K562 (cell line): Measurements from ENCODE around the gene TRIM31. TPM values are rescaled to one million over a fixed set of nuclear protein-coding genes. Genes with fewer than 3 reads are reported as not detected.

Source experiments
- BMI1 ChIP-seq: fragments of 150-350 bp; IDR thresholded peaks from 2 replicates; pipeline ENCODE4 v1.6.1; 2014; ENCODE audit warnings: low read length
- BRD4 ChIP-seq: fragments of 200-600 bp; sonication (generic); IDR thresholded peaks from 2 replicates; pipeline ENCODE4 v1.6.1; 2017; ENCODE audit warnings: inconsistent platforms
- KDM1A ChIP-seq, 2 experiments: fragments of 450-650 bp; IDR thresholded peaks; 2 replicates each; pipeline ENCODE4 v1.6.1; 2016; ENCODE audit warnings: mild to moderate bottlenecking in 2 of 2
- MCM5 ChIP-seq: fragments of 450-650 bp; IDR thresholded peaks from 2 replicates; pipeline ENCODE4 v1.6.1; 2016; ENCODE audit warnings: low read depth
- NBN ChIP-seq: fragments of 450-650 bp; IDR thresholded peaks from 2 replicates; pipeline ENCODE4 v1.6.1; 2016; ENCODE audit warnings: low read depth, mild to moderate bottlenecking
- NR3C1 ChIP-seq: sonication (generic); formaldehyde crosslinking; IDR thresholded peaks from 2 replicates; pipeline ENCODE4 v1.8.1; 2022; ENCODE audit warnings: missing genetic modification reagents
- PPARD ChIP-seq: fragments of 250-450 bp; sonication (Bioruptor Pico); IDR thresholded peaks from 2 replicates; pipeline ENCODE4 v1.8.0; 2022; ENCODE audit warnings: inconsistent platforms, mild to moderate bottlenecking, moderate library complexity
- RBM34 ChIP-seq: fragments of 200-400 bp; formaldehyde crosslinking; IDR thresholded peaks from 2 replicates; pipeline ENCODE4 v1.6.1; 2018; ENCODE audit warnings: low read length, borderline replicate concordance; ENCODE audit not compliant: insufficient read depth
- RFX5 ChIP-seq: IDR thresholded peaks from 2 replicates; pipeline ENCODE4 v1.6.1; 2011; ENCODE audit warnings: low read depth, mild to moderate bottlenecking, improper control_type of control experiment, low read length
- RFX7 ChIP-seq: fragments of 250-450 bp; sonication (Bioruptor Pico); IDR thresholded peaks from 2 replicates; pipeline ENCODE4 v1.5.1; 2021; ENCODE audit warnings: mild to moderate bottlenecking
- SMARCA5 ChIP-seq: fragments of 450-650 bp; IDR thresholded peaks from 2 replicates; pipeline ENCODE4 v1.6.1; 2016
- SMC3 ChIP-seq: conservative IDR thresholded peaks from 2 replicates; pipeline ENCODE4 v1.6.1; 2011; ENCODE audit warnings: low read depth, low read length, improper control_type of control experiment; ENCODE audit not compliant: insufficient read depth
- SP1 ChIP-seq: sonication (generic); formaldehyde crosslinking; IDR thresholded peaks from 2 replicates; pipeline ENCODE4 v1.8.1; 2022; ENCODE audit warnings: mild to moderate bottlenecking, missing genetic modification reagents
- TAL1 ChIP-seq: fragments of 450-650 bp; IDR thresholded peaks from 2 replicates; pipeline ENCODE4 v1.6.1; 2016; ENCODE audit warnings: mild to moderate bottlenecking
- TRIM24 ChIP-seq, 2 experiments: fragments of 450-650 bp; IDR thresholded peaks; 2 replicates each; pipeline ENCODE4 v1.6.1; 2016
- ZBTB17 ChIP-seq: fragments of 450-650 bp; formaldehyde crosslinking; IDR thresholded peaks from 2 replicates; pipeline ENCODE4 v1.4.0; 2020; ENCODE audit warnings: mild to moderate bottlenecking
- ZNF165 ChIP-seq: fragments of 250-450 bp; sonication (Bioruptor Pico); IDR thresholded peaks from 2 replicates; pipeline ENCODE4 v1.4.0; 2020; ENCODE audit warnings: borderline replicate concordance
- polyA plus RNA-seq, 8 experiments: library from polyadenylated mRNA; depleted of rRNA in 4 of 8; stranded (reverse) in 5 of 8; unstranded in 3 of 8; fragments of >200 nt; fragmentation: Nextera tagmentation in 2 of 8; fragmentation: Illumina TruSeq in 1 of 8; extraction: Ambion mirVana in 2 of 8; extraction: Trizol in 1 of 8; gene quantifications; 2 replicates each; pipeline versions ENCODE4 v1.2.1 to v1.2.3, GENCODE V29; 2011 to 2014; ENCODE audit warnings: inconsistent platforms in 1 of 8, missing spikeins in 1 of 8
- total RNA-seq, 7 experiments: library from RNA; depleted of rRNA in 6 of 7; stranded (reverse); fragments of >200 nt in 6 of 7; fragmentation: Illumina TruSeq in 2 of 7; extraction: Trizol in 2 of 7; gene quantifications; 2 replicates each; pipeline versions ENCODE4 v1.2.1 to v1.2.3, GENCODE V29; 2011 to 2021; ENCODE audit warnings: low replicate concordance in 1 of 7
- TF ChIP-seq, protein P1 (sequence below): fragments of 250-450 bp; sonication (Bioruptor Pico); IDR thresholded peaks from 2 replicates; pipeline ENCODE4 v1.4.0; 2020
- TF ChIP-seq, protein P2 (sequence below): fragments of 450-650 bp; formaldehyde crosslinking; IDR thresholded peaks from 2 replicates; pipeline ENCODE4 v1.4.0; 2022; ENCODE audit warnings: mild to moderate bottlenecking, moderate library complexity
- TF ChIP-seq, protein P3 (sequence below): conservative IDR thresholded peaks from 2 replicates; pipeline ENCODE4 v1.6.1; 2011; ENCODE audit warnings: low read depth, mild to moderate bottlenecking, low read length; ENCODE audit not compliant: control insufficient read depth
- TF ChIP-seq, protein P4 (sequence below): fragments of 450-650 bp; IDR thresholded peaks from 2 replicates; pipeline ENCODE4 v1.6.1; 2016; ENCODE audit warnings: borderline replicate concordance

Gene TRIM31
- total and polyA plus RNA-seq, 9 of the 15 experiments (the other 6 are each of a cell fraction or from before 2014, with no cell fraction given): not detected

DNA sequence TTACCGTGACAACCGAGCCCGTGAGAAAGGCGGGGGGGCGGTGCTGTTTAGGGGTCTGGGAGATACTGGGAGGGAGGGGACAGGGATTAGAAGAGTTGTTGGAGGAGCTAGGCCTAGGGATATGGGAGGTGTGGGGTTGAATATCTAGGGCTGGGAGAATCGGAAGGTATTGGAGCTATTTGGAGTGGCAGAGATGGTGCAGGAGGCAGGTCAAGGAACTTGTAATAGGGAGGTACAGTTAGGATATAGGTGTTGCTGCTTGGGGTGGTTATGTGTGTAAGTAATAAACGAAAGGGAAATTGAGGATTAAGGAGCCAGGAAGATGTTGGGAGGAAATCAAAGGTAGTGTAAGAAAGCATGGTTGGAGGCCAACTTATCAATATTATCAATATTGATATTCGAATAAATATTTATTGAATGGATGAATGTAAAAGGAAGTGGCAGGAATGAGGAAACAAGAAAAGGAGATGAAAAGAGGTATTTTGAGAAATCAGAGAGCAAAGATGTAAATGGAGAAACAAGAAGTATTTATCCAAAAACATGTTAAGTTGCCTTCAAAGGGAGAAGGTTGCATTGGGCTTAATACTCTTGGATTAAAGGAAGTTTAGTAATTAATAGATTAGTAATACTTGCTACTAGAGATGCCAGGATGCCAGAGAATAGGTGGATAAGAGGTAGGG lies 45.3 kb downstream of the TRIM31 start (continued):
- no peak for TF ChIP-seq TRIM24 (IDR thresholded peaks at IDR 0.05)
- TF ChIP-seq, protein P1, sequence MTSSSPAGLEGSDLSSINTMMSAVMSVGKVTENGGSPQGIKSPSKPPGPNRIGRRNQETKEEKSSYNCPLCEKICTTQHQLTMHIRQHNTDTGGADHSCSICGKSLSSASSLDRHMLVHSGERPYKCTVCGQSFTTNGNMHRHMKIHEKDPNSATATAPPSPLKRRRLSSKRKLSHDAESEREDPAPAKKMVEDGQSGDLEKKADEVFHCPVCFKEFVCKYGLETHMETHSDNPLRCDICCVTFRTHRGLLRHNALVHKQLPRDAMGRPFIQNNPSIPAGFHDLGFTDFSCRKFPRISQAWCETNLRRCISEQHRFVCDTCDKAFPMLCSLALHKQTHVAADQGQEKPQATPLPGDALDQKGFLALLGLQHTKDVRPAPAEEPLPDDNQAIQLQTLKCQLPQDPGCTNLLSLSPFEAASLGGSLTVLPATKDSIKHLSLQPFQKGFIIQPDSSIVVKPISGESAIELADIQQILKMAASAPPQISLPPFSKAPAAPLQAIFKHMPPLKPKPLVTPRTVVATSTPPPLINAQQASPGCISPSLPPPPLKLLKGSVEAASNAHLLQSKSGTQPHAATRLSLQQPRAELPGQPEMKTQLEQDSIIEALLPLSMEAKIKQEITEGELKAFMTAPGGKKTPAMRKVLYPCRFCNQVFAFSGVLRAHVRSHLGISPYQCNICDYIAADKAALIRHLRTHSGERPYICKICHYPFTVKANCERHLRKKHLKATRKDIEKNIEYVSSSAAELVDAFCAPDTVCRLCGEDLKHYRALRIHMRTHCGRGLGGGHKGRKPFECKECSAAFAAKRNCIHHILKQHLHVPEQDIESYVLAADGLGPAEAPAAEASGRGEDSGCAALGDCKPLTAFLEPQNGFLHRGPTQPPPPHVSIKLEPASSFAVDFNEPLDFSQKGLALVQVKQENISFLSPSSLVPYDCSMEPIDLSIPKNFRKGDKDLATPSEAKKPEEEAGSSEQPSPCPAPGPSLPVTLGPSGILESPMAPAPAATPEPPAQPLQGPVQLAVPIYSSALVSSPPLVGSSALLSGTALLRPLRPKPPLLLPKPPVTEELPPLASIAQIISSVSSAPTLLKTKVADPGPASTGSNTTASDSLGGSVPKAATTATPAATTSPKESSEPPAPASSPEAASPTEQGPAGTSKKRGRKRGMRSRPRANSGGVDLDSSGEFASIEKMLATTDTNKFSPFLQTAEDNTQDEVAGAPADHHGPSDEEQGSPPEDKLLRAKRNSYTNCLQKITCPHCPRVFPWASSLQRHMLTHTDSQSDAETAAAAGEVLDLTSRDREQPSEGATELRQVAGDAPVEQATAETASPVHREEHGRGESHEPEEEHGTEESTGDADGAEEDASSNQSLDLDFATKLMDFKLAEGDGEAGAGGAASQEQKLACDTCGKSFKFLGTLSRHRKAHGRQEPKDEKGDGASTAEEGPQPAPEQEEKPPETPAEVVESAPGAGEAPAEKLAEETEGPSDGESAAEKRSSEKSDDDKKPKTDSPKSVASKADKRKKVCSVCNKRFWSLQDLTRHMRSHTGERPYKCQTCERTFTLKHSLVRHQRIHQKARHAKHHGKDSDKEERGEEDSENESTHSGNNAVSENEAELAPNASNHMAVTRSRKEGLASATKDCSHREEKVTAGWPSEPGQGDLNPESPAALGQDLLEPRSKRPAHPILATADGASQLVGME (CRISPR knock-in tag): no peak
- no peak for TF ChIP-seq TAL1
- TF ChIP-seq RBM34: no peak
- TF ChIP-seq, protein P2, sequence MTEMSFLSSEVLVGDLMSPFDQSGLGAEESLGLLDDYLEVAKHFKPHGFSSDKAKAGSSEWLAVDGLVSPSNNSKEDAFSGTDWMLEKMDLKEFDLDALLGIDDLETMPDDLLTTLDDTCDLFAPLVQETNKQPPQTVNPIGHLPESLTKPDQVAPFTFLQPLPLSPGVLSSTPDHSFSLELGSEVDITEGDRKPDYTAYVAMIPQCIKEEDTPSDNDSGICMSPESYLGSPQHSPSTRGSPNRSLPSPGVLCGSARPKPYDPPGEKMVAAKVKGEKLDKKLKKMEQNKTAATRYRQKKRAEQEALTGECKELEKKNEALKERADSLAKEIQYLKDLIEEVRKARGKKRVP: no peak
- TF ChIP-seq SMC3: no peak
- no peak for TF ChIP-seq RFX5
- TF ChIP-seq BMI1: peak; percentile 90
- TF ChIP-seq NBN: no peak
- TF ChIP-seq, protein P3, sequence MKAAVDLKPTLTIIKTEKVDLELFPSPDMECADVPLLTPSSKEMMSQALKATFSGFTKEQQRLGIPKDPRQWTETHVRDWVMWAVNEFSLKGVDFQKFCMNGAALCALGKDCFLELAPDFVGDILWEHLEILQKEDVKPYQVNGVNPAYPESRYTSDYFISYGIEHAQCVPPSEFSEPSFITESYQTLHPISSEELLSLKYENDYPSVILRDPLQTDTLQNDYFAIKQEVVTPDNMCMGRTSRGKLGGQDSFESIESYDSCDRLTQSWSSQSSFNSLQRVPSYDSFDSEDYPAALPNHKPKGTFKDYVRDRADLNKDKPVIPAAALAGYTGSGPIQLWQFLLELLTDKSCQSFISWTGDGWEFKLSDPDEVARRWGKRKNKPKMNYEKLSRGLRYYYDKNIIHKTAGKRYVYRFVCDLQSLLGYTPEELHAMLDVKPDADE: no peak
- TF ChIP-seq SMARCA5: peak; percentile 62; the same call in 1 of the 2 replicates
- no peak for TF ChIP-seq PPARD (CRISPR knock-in tag)
- TF ChIP-seq BRD4: no peak
- TF ChIP-seq MCM5: no peak
- TF ChIP-seq, protein P4, sequence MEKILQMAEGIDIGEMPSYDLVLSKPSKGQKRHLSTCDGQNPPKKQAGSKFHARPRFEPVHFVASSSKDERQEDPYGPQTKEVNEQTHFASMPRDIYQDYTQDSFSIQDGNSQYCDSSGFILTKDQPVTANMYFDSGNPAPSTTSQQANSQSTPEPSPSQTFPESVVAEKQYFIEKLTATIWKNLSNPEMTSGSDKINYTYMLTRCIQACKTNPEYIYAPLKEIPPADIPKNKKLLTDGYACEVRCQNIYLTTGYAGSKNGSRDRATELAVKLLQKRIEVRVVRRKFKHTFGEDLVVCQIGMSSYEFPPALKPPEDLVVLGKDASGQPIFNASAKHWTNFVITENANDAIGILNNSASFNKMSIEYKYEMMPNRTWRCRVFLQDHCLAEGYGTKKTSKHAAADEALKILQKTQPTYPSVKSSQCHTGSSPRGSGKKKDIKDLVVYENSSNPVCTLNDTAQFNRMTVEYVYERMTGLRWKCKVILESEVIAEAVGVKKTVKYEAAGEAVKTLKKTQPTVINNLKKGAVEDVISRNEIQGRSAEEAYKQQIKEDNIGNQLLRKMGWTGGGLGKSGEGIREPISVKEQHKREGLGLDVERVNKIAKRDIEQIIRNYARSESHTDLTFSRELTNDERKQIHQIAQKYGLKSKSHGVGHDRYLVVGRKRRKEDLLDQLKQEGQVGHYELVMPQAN: peak; percentile 59; the same call in 1 of the 2 replicates
- TF ChIP-seq ZBTB17 (CRISPR knock-in tag): no peak
- no peak for TF ChIP-seq NR3C1 (CRISPR knock-in tag)
- no peak for TF ChIP-seq SP1 (CRISPR knock-in tag)
- TF ChIP-seq RFX7 (CRISPR knock-in tag): no peak
- TF ChIP-seq KDM1A (IDR thresholded peaks at IDR 0.05): no peak; a peak in 1 of 4 replicates
- no peak for TF ChIP-seq ZNF165
